Type B pancreatic cell (in vitro differentiated cells): ENCODE measurements around the gene TSC2. TPM values are rescaled to one million over a fixed set of nuclear protein-coding genes. Genes with fewer than 3 reads are reported as not detected.

Source experiments
- DNase-seq: peaks from one replicate; pipeline ENCODE4 v3.0.0; 2021; ENCODE audit warnings: mixed read lengths; ENCODE audit not compliant: unreplicated experiment; ENCODE audit errors: extremely low spot score
- H3K27ac Mint-ChIP-seq: 2 replicates; pipeline ENCODE4 v1.8.0; 2021; ENCODE audit warnings: mild to moderate bottlenecking, mixed read lengths
- H3K27me3 Mint-ChIP-seq: 2 replicates; pipeline ENCODE4 v1.8.0; 2021; ENCODE audit warnings: mixed read lengths
- H3K36me3 Mint-ChIP-seq: 2 replicates; pipeline ENCODE4 v1.8.0; 2021; ENCODE audit warnings: mixed read lengths
- H3K4me1 Mint-ChIP-seq: one replicate; pipeline ENCODE4 v1.8.0; 2021; ENCODE audit warnings: mixed read lengths; ENCODE audit not compliant: unreplicated experiment
- H3K4me3 Mint-ChIP-seq: 2 replicates; pipeline ENCODE4 v1.8.0; 2021; ENCODE audit warnings: mild to moderate bottlenecking, mixed read lengths
- H3K9me3 Mint-ChIP-seq: 2 replicates; pipeline ENCODE4 v1.8.0; 2021; ENCODE audit warnings: mixed read lengths
- CTCF ChIP-seq: fragments of 200-600 bp; sonication (generic); conservative IDR thresholded peaks from 2 replicates; pipeline ENCODE4 v1.5.0; 2021; ENCODE audit warnings: antibody characterized with exemption, mild to moderate bottlenecking
- total RNA-seq: library from RNA; stranded (reverse); gene quantifications from 2 replicates; pipeline ENCODE4 v1.2.1, GENCODE V29; 2021; ENCODE audit warnings: low replicate concordance

TSC2 gene
- total RNA-seq, 1 donor from 2014 or later, result 208 TPM

DNA sequence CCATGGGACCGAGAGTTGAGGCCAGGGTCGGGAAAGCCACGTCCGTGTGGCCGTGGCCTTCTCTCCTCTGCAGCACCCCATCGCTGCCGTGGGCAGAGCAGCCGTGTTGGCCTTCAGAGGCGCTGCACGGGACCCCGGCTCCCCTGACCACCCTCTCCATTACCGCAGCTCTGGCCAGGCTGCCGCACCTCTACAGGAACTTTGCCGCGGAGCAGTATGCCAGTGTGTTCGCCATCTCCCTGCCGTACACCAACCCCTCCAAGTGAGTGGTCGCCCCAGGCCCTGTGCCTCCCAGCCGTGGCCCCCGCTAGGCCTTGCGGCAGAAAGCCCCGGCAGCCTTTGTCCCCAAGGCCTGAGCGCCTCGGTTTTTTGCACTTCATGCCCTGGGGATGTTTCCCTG is 27.8 kb downstream of the TSC2 start:
- DNase-seq, result no peak
- Mint-ChIP-seq H3K27ac (no peak overlapping the region), H3K9me3 (no peaks in the 10 kb centered on the region), H3K36me3 (no peaks in the 10 kb centered on the region), H3K4me3 (no peak overlapping the region), H3K27me3 (no peaks in the 10 kb centered on the region), H3K4me1 (no peaks in the 10 kb centered on the region)
- TF ChIP-seq CTCF, result no peak

DNA sequence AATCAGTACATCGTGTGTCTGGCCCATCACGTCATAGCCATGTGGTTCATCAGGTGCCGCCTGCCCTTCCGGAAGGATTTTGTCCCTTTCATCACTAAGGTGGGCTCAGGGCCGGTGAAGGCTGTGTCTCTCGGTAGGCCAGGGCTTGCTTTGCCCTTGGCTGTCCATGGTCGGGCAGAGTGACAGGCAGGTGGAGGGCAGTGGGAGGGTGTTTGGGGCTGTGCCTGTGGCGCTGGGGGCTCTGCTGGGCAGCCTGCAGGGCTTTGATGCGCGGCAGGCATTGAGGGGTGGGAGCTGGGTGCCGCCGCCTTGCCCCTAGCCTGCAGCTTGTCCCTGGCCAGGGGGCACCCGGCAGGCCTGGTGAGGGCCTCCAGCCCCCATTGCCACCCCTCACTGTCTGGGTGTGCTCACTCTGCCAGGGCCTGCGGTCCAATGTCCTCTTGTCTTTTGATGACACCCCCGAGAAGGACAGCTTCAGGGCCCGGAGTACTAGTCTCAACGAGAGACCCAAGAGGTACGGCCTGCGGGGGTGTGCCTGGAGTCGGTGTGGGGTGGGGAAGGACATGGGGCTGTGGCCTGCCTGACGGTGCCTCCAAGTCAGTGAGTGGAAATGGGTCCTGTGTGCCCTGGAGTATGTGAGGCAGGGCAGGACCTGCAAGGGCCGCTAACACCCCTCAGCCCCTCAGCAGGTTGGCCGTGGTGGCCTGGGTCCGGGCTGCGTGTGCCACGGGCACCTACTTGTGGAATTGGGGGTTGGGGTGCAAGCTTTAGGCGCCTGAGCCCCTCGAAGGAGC is 28.5 kb downstream of the TSC2 start:
- H3K9me3 Mint-ChIP-seq, result no peaks in the 10 kb centered on the region
- no peak for TF ChIP-seq CTCF
- H3K4me1 Mint-ChIP-seq, result no peaks in the 10 kb centered on the region
- no peak for DNase-seq
- H3K4me3 Mint-ChIP-seq, result no peak overlapping the region
- H3K27ac Mint-ChIP-seq, result no peak overlapping the region
- H3K36me3 Mint-ChIP-seq, result no peaks in the 10 kb centered on the region
- no peaks in the 10 kb centered on the region for H3K27me3 Mint-ChIP-seq

- no peak overlapping the region for H3K27ac Mint-ChIP-seq
- H3K4me1 Mint-ChIP-seq, result no peaks in the 10 kb centered on the region
- H3K27me3 Mint-ChIP-seq, result no peaks in the 10 kb centered on the region
- H3K9me3 Mint-ChIP-seq, result no peaks in the 10 kb centered on the region
- no peak for TF ChIP-seq CTCF
- DNase-seq, result no peak
- H3K36me3 Mint-ChIP-seq, result no peaks in the 10 kb centered on the region
- no peak overlapping the region for H3K4me3 Mint-ChIP-seq
Observed at GRCh38 chr16:2077016-2077415, 29.2 kb downstream of the TSC2 start.

- DNase-seq, result no peak
- no peak overlapping the region for H3K27ac Mint-ChIP-seq
- H3K36me3 Mint-ChIP-seq, result no peaks in the 10 kb centered on the region
- H3K4me1 Mint-ChIP-seq, result no peaks in the 10 kb centered on the region
- H3K9me3 Mint-ChIP-seq, result no peaks in the 10 kb centered on the region
- H3K4me3 Mint-ChIP-seq, result no peak overlapping the region
- no peaks in the 10 kb centered on the region for H3K27me3 Mint-ChIP-seq
- no peak for TF ChIP-seq CTCF
Observed at GRCh38 chr16:2077696-2078095, 29.9 kb downstream of the TSC2 start.

DNA sequence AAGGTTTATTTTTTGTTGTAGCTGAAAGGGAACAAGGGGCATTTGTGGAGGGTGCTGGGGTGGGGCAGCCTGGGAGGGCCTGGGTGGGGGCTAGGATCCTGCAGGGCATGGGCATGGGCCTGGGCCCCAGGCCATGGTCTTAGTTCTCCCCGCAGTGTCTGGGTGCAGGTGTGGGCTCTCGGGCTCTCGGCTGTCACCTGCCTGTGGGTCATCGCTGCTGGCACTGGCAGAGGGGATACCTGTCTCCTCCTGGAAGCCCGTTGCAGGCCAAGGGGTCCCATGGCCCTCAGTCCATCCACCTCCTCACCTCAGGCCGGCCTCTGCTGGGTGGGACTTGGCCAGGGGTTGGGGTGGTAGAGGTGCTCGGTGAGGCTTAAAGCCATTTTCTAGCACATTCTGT is 30.3 kb downstream of the TSC2 start:
- no peak for DNase-seq
- Mint-ChIP-seq H3K4me3 (no peak overlapping the region), H3K27me3 (no peaks in the 10 kb centered on the region), H3K4me1 (no peaks in the 10 kb centered on the region), H3K27ac (no peak overlapping the region), H3K9me3 (no peaks in the 10 kb centered on the region), H3K36me3 (no peaks in the 10 kb centered on the region)
- TF ChIP-seq CTCF, result no peak
